Fibroblast of mammary gland (primary cell): ENCODE data around the gene GCLM.

Source experiments
- DNase-seq: peaks from one replicate; pipeline ENCODE4 v3.0.0-alpha.2; 2010; ENCODE audit warnings: low read depth
- H3K4me3 ChIP-seq: 2 replicates; pipeline ENCODE4 v1.5.1; 2011; ENCODE audit warnings: low read depth, mild to moderate bottlenecking, low read length, moderate library complexity; ENCODE audit not compliant: control insufficient read depth
- TF ChIP-seq, protein P1 (sequence below): conservative IDR thresholded peaks from 2 replicates; pipeline ENCODE4 v1.5.1; 2011; ENCODE audit warnings: low read depth, low read length, inconsistent platforms; ENCODE audit not compliant: control insufficient read depth, insufficient read depth

Gene GCLM

DNA sequence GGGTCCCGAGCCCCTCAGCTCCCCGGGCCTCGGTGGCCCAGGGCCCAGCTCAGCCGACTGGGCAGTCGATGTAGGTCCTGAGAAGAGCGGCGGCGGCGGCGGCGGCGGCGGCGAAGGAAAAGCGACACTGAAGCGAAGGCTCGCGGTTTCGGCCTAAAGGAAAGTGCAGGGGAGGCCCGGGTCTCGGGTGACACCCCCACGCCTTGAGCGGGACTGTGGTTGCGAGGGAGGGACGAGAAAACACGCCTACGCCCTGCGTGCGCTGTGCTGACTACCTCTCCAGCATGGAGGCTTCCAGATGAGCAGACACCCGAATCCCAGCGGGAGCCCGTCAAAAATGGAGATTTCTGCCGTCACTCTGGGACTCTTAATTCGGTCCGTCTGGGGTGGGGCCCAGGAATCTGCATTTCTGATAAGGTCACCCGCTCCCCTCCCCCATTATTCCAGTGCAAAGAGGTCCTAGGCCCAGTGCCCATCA, 61.4 kb downstream of the GCLM start:
- TF ChIP-seq, protein P1, sequence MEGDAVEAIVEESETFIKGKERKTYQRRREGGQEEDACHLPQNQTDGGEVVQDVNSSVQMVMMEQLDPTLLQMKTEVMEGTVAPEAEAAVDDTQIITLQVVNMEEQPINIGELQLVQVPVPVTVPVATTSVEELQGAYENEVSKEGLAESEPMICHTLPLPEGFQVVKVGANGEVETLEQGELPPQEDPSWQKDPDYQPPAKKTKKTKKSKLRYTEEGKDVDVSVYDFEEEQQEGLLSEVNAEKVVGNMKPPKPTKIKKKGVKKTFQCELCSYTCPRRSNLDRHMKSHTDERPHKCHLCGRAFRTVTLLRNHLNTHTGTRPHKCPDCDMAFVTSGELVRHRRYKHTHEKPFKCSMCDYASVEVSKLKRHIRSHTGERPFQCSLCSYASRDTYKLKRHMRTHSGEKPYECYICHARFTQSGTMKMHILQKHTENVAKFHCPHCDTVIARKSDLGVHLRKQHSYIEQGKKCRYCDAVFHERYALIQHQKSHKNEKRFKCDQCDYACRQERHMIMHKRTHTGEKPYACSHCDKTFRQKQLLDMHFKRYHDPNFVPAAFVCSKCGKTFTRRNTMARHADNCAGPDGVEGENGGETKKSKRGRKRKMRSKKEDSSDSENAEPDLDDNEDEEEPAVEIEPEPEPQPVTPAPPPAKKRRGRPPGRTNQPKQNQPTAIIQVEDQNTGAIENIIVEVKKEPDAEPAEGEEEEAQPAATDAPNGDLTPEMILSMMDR, result no peak
- DNase-seq, result peak; percentile 77
- peak overlapping the region; percentile 77 for H3K4me3 ChIP-seq

DNA sequence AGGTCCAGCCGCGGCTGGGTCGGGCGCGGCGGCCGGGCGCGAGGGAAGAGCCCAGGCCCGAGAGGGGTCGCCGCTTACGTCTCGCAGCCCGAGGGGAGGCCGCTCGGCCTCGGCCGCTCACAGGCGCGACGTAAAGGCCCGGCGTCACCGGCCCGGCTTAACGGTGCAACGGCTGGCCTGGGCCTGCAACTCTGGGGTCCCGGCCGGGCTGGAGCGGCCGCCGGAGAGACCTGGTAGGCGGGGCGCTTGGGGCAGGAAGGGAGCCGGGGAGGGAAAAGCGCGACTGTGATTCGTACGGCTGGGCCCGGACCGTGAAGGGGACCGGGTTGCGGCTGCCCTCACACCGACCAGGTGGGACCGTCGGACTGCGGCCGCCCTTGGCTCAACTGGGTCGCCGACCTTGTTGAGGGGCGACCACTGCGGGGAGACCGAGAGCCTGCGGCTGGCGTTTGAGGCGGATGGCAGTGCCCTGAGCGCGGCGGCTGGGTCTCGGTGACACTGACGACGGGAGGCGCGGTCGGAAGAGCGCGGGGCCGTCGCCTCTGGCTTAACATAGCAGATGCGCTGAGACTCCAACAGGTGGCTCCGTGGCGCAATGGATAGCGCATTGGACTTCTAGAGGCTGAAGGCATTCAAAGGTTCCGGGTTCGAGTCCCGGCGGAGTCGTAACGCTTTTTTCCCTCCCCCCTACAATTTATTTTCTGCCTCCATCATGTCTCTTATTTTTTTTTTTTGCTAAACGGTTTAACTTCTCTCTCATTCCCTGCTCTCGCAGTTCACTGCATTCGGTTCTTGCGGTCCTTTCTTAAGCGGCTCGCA, 62.0 kb downstream of the GCLM start:
- H3K4me3 ChIP-seq, result peak overlapping the region; percentile 77
- TF ChIP-seq, protein P1, result no peak
- peak; percentile 84 for DNase-seq

DNA sequence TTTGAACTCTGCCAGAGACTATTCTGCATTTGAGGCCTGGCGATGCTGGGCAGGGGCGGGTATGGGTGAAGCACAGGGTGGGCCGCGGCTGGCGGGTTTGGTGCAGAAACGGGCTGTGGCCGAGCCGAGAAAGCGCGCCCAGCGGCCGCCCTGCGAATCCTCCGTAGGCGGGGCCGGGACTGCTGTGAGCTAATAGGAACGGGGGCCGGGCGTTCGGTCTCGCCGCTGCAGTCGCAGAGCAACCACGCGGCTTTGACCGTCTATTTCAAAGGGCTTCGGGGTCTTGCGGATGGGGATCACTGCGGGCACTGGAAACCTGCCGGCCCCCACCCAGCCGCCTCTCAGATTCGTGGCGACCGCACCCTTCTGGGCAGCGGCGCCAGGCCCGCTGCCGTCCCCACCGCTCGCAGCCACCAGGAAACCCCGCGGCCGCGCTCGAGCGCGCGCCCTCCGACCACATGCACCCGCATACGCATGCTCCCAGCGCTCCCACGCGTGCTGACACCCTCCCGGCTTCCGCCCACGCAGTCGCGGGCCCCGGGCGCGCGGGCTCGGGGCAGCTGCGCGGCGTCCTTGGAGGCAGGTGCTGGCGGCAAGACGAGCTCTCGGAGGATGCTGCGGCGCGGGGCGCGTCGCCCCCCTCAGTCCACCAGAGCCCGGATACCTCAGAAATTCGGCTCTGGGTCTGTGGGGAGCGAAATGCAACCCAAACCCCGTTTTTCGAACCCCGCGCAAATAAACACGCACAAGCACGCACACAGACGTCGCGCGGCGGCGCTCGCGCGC, 62.8 kb downstream of the GCLM start:
- H3K4me3 ChIP-seq, result peak overlapping the region; percentile 77
- peak; percentile 70 for DNase-seq
- TF ChIP-seq, protein P1, result no peak

DNA sequence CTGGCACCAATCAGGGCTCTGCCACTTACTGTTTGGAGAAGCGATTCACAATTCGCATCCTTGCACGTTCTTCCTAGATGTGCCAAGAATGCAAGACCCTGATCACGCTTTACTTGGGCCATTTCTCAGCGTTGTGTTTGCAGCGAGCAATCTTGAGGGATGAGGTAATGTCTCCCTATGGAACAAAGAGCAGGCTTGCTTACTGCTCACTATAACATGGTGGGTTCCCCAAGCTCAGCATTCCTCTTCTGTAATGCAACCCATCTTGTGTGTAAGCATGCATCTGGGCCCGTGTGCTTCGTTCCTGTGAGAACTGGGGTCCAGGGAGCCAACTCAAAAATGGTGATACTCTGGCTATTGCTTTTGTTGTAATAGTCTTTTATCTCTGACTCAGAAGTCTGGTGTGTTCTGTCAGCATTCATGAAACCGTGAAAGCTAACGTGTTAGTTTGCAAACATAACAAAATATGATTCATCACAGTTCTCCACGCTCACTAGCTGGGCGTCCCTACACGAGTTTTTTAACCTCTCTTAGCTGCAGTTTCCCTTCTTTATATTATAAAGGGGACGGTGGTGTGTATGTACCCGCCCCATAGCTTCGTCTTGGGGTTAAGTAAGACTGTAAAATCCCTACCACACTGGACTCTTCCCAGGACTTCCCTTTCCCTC, 63.6 kb downstream of the GCLM start:
- TF ChIP-seq, protein P1, result no peak
- DNase-seq, result peak; percentile 88
- H3K4me3 ChIP-seq, result peak overlapping the region; percentile 77

DNA sequence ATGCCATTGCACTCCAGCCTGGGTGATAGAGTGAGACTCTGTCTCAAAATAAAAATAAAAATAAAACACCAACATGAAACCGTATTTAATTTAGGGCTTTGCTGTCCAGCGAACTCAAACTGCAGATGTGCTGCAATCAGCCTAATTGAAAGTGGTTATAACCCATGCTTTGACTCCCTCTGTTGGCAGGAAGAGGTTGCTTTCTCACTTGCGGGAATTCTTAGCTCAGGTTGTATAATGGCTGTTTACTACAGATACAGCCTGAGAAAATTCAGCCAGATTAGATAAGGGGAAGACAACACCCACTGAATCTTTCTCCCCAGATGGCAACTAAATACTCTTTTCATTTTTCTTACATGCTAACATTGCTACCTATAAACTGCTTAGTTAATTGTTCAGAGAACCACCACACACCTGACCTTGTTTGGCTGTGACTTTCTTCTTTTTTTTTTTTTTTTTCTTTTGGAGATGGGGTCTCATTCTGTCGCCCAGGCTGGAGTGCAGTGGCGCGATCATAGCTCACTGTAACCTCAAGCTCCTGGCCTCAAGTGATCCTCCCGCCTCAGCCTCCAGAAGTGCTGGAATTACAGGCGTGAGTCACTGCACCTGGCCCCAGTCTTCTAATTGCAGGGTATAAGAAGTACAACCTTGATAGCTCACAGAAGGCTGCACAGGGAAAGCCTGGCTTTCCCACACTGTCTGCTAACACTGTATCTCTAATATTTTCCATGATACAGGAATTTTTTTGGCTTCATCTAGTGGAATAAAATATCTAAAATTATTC, 64.8 kb downstream of the GCLM start:
- TF ChIP-seq, protein P1, result peak; percentile 95
- peak; percentile 86 for DNase-seq
- no peak overlapping the region for H3K4me3 ChIP-seq
